Left cardiac atrium (tissue), 4 donors: ENCODE data around the gene S100P. TPM values are rescaled to one million over a fixed set of nuclear protein-coding genes. Genes with fewer than 3 reads are reported as not detected.

Source experiments
- ATAC-seq, 2 donors: fragments of 200-7000 bp; cut with Tn5 transposase; one replicate each; pipeline ENCODE4 v1.9.1; 2020; ENCODE audit warnings: mild to moderate bottlenecking in 2 of 2, moderate library complexity in 2 of 2
- DNase-seq: peaks from one replicate; pipeline ENCODE4 v3.0.0-alpha.2; 2020
- intact Hi-C, 2 donors: fragments of 100-400 bp; cut with DNase I; formaldehyde crosslinking; loops; one replicate each; pipeline versions ENCODE4 v1.14.1 to v1.15.1; 2022 to 2023
- total RNA-seq, 2 donors: library from RNA; stranded (reverse); fragmentation: NEBNext Ultra II Directional; extraction: Animal tissue kit (Norgen Biotek cat#: 25700); gene quantifications; one replicate each; pipeline ENCODE4 v1.2.1, GENCODE V29; 2021
- donor health status: DM: no; HTN: yes; CAD: no.
- donor health status: DM: no; HTN: yes; CAD: no; lungs with severe emphysema.
- donor health status: DM: yes; HTN: yes; CAD: no.
- donor health status: Dilated cardiomyopathy.

Gene S100P
- total RNA-seq, 2 donors from 2014 or later: 0.38 to 1.9 TPM

GRCh38 chr4:6692806-6693205 lies 872 bp upstream of the S100P start:
- ATAC-seq (no peak), DNase-seq (no peak)
- intact Hi-C loops: no loop called here

- intact Hi-C loops: no loop called here
- ATAC-seq (no peak), DNase-seq (no peak)
Measured at GRCh38 chr4:6694177-6694901, 661 bp downstream of the S100P start.

GRCh38 chr4:6695660-6696610 lies 2.3 kb downstream of the S100P start:
- DNase-seq (no peak), ATAC-seq (peak in 1 of 2 donors; percentile 48)
- intact Hi-C loops: no loop called here

DNA sequence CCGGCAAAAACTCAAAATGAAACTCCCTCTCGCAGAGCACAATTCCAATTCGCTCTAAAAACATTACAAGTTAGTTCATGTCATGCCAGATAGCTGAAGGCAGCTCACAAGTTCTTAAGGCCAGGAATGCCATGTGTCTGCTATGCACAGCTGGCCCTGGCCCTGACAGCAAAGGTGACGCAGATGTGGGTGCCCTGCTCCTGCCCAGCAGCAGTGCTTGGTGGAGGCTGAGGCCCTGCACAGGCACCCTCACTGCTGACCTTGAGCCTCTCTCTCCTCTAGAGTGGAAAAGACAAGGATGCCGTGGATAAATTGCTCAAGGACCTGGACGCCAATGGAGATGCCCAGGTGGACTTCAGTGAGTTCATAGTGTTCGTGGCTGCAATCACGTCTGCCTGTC lies 2.9 kb downstream of the S100P start:
- intact Hi-C loops: no loop called here
- DNase-seq (no peak), ATAC-seq (peak; percentile 60 to 63)

DNA sequence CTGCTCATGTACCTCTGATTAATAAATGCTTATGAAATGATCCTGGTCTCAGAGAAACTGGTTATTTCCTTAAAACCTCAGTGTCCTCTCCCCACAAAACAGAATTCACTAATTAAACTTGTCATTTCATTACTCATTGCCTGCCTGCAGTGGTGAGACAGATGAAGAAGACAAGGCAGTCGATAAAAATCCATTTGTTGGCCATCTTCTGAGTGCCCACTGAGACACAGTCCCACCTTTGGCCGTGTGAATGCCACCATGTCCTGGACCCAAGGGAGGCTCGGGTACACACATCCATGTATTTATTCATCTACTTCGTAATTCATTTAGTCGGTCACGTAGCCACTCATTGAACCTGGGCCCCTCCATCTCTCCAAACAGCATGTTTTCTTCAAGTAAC lies 3.5 kb downstream of the S100P start:
- ATAC-seq: no peak
- intact Hi-C loops: no loop called here
- no peak for DNase-seq

DNA sequence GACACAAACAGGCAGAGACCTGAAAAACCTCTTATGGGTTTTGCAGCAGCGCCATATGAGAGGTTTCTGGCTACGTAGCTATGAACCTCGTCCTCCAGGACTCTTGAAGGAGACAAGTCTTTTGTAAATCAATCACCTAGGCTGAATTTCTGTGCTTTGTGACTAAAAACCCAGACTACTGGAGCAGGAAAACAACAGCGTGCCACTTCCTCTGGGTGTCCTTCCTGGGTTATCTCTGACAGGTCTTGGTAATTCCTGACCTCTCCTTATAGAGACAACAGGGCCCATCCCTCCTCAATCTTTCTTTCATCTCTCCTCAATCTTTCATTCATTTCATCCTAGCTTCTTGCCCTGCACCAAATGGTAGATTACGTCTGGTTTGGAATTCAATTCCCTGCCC lies 5.7 kb downstream of the S100P start:
- intact Hi-C loops: no loop called here
- DNase-seq: no peak
- ATAC-seq: no peak

DNA sequence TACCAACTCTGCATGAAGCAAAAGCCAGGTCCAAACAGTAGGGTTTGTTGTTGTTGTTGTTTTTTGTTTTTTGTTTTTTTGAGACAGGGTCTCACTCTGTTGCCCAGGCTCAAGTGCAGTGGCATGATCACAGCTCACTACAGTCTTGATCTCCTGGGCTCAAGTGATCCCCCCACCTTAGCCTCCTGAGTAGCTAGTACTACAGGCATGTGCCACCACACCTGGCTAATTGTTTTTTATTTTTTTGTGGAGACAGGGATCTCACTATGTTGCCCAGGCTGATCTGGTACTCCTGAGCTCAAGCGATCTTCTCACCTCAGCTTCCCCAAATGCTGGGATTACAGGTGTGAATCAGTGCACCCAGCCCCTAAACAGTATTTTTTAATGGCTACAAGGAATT lies 6.2 kb downstream of the S100P start:
- DNase-seq (no peak), ATAC-seq (no peak)
- intact Hi-C loops: no loop called here

- ATAC-seq (no peak), DNase-seq (no peak)
- intact Hi-C loops: no loop called here
Measured at GRCh38 chr4:6701371-6701770, 7.7 kb downstream of the S100P start.

DNA sequence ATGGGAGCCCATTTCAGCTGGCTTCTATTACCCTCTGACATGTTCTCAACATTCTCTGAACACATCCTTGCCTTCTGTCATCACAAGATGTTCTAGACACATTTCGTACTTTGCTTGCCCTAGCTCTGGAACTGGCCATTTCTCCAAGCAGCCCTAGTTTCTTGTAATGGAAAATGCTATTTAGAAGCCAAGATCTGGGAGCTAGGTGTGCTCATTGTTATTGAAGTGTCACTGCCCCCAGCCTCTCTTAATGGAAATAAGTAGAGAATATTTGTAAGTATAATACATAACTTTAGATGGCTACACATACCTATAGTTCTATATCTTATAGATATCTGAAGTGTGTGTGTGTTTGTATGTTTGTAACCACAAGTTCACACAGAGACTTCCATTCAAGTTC lies 9.1 kb downstream of the S100P start:
- intact Hi-C loops: no loop called here
- DNase-seq (no peak), ATAC-seq (no peak)

- intact Hi-C loops: no loop called here
- ATAC-seq: no peak
Measured at GRCh38 chr4:6703786-6704185, 10.1 kb downstream of the S100P start.

DNA sequence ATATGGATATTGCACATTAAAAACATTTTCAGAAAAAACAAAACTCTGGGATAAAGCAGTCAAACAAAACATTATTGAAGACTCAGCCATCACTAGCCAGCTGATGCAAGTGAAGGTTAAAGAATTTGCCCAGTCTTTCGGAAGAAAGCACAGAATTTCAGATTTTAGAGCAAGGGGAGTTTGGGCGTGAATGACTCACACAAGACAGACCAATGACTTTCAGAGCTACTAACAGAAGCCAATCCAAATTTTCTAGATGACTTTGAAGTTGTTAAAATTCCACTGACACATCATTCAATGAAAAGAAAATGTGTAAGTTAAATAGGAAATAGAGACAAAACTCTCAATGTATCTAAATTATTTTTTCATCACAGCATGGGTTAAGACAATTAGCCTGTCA lies 12.0 kb downstream of the S100P start:
- DNase-seq (no peak), ATAC-seq (no peak)
- intact Hi-C loops: loop anchor here in 1 of 2 donors (5.0 kb wide), 2 partner anchors 33 to 63 kb away; partner anchors contain the start of gene MRFAP1

More at GRCh38 chr4:6703786-6704185, 10.1 kb downstream of the S100P start:
- DNase-seq: no peak

DNA sequence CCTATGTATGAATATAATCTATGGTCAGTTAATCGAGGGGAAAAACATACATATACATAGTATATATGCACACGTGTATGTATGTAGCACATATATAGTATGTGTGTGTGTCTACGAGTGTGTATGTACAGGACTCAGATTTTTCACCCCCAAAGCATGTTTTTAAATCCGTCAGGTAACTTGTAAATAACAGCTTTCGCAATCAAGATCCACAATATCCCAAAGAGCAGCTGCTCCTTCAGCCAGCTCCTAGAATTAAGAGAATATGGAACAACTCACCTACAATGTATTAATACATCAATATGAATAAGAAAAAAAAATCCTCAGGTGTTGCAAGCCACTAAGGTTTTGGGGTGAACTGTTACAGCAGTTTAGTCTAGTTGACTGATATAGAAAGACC lies 12.5 kb downstream of the S100P start:
- ATAC-seq: no peak
- intact Hi-C loops: loop anchor here in 1 of 2 donors (5.0 kb wide), 2 partner anchors 34 to 64 kb away; partner anchors contain the start of gene MRFAP1
- no peak for DNase-seq

DNA sequence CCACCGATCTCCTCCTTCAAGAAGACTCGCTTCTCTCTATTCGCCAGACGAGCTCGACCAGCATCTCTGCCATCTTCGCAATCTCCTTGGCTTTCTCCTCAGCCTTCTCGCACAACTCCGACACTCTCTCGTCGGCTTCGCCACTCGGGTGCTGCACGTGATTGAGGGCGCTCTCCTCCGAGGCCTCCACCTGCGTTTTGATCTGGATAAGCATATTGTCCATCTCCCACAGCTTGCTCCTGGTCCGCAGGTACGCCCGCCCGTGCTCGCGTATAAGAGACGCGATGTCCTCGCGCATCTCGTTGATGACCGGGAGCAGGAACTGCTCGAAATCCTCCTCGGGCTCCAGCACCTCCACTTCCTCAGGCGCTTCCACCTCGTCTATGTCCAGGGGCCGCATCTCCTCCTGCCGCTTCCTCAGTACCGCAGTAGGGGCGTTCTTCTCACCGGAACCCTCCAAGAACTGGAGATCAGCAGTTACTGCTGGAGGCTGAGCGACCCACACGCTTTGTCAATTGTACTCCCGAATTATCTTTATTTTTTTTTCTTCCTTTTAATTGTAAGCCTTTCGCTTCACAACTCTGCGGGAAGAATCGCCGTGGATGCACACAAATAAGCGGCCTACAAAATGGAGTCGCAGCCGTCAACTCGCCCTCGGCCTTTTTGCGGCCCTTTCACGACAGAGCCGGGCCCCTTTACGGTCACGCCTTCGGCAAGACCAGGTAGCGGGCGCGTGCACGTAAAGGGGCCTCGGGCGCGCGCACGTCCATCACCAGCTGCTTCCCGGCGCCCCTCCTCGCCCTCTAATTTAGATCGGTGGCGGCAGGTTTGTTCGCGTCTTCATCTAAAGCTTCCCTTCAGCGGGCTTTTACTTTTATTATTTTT lies 15.8 kb downstream of the S100P start, which contains the start of gene MRFAP1L1:
Gene MRFAP1L1 (minus strand): TSS at position 636 of the 885 bp plus-strand sequence. CDS start 236 bp downstream, at position 400.
- DNase-seq (peak; percentile 97), ATAC-seq (peak; percentile 90 to 91)
- intact Hi-C loops: loop anchor here (5.0 kb wide), 2 partner anchors 37 to 67 kb away; partner anchors contain the start of gene MRFAP1 (in 2 of the 2)

DNA sequence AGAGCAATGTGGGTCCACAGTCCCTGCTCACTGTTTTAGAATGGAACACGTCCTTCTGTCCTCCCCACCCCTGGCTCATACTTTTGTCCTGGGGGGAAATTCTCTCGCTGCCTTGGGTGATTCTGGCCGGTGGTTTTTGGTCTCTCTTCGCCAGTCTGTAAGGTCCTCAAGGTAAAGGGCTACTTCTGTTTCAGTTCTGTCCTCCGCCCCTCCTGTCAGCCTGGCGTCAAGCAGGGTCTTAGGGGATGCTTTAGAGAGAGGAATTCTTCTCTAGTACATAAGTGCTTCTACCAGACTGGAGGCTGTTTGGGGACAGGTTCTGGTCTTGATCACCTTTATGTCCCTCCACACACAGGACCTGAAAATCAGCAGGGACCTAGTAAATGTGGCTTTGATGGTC lies 16.6 kb downstream of the S100P start:
- DNase-seq: no peak
- peak in 1 of 2 donors; percentile 2 for ATAC-seq
- intact Hi-C loops: loop anchor here in 1 of 2 donors (5.0 kb wide), 1 partner anchor 68 kb away; the partner anchor contains the start of gene MRFAP1

DNA sequence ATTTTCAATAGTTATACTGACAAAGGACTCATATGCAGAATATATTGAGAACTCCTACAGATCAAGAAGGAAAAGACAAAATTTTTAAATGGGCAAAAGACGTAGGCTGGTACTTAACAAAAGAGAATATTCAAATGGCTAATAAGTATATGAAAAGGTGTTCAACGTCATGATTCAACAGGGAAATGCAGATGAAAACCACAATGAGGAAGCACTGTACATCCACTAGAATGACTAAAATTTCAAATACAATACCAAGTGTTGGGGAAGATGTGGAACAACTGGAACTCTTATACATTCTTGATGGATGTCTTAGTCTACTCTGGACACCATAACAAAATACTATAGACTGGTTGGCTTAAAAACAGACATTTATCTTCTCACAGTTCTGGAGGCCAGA lies 17.3 kb downstream of the S100P start:
- ATAC-seq (no peak), DNase-seq (no peak)
- intact Hi-C loops: loop anchor here in 1 of 2 donors (5.0 kb wide), 1 partner anchor 69 kb away; the partner anchor contains the start of gene MRFAP1

- ATAC-seq: no peak
- intact Hi-C loops: loop anchor here in 1 of 2 donors (5.0 kb wide), 1 partner anchor 73 kb away; the partner anchor contains the start of gene MRFAP1
Measured at GRCh38 chr4:6714954-6715353, 21.3 kb downstream of the S100P start.

DNA sequence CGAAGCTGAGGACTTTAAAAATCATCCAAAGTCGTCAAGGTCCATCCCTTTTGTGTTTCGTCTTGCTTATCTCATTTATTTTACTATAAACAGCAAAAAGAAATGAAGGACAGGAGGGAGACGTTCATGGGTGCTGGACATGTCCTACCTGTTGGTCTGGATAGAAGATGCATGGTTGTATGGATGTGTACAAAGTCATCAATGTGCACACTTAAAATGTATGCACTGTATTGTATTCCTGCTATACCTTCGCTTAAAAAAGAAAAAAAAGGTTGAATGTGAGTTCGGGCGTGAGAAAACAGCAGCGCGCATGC lies 22.0 kb downstream of the S100P start:
- no peak for ATAC-seq
- intact Hi-C loops: no loop called here
- no peak for DNase-seq

More at GRCh38 chr4:6714954-6715353, 21.3 kb downstream of the S100P start:
- DNase-seq: no peak

DNA sequence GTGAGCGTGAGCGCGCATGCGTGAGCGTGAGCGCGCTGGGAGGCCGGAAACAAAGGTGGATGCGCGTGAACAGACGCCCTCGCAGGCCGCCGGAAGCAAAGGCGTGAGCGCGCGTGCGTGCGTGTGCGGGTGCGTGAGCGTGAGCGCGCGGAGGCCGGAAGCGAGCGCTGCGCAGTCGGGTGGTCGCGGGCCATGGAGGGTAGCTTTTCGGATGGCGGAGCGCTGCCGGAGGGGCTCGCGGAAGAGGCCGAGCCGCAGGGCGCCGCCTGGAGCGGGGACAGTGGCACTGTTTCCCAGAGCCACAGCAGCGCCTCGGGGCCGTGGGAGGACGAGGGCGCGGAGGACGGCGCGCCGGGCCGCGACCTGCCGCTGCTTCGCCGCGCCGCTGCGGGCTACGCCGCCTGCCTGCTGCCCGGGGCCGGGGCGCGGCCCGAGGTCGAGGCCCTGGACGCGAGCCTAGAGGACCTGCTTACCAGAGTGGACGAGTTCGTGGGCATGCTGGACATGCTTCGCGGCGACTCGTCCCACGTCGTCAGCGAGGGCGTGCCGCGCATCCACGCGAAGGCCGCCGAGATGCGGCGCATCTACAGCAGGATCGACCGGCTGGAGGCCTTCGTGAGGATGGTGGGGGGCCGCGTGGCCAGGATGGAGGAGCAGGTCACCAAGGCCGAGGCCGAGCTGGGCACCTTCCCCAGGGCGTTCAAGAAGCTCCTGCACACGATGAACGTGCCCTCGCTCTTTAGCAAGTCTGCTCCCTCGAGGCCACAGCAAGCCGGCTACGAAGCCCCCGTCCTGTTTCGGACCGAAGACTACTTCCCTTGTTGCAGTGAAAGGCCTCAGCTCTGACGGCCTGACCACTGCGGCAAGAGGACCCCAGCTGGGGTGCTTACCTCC lies 22.6 kb downstream of the S100P start, which contains the start of gene BLOC1S4:
Gene BLOC1S4 (plus strand): TSS at position 157 of the 894 bp plus-strand sequence. CDS start 36 bp downstream, at position 193.
- intact Hi-C loops: no loop called here
- DNase-seq (peak; percentile 92), ATAC-seq (peak; percentile 95)
